ENCODE measurements around the gene SSX2IP. TPM values are rescaled to one million over a fixed set of nuclear protein-coding genes. Genes with fewer than 3 reads are reported as not detected.
"Not testable (repeated sequence)": the region's sequence is repeated elsewhere in the genome, so short reads cannot be mapped to it uniquely, and the experiment has no call there.

SSX2IP gene
- total RNA-seq, 1 donor from 2014 or later = 58.7 TPM

- FAIRE-seq = no peak
- no peak for DNase-seq (ENCODE audit: low spot score in 2 of 2)
Measured at GRCh38 chr1:84621553-84621952, 68.7 kb downstream of the SSX2IP start.

GRCh38 chr1:84620720-84621313 is 69.4 kb downstream of the SSX2IP start:
- DNase-seq (ENCODE audit: low spot score in 2 of 2) (peak; percentile 68 to 82), FAIRE-seq (no peak)

- no peak for FAIRE-seq
- peak; percentile 40 to 53 for DNase-seq (ENCODE audit: low spot score in 2 of 2)
Measured at GRCh38 chr1:84619383-84620102, 70.7 kb downstream of the SSX2IP start.

DNA sequence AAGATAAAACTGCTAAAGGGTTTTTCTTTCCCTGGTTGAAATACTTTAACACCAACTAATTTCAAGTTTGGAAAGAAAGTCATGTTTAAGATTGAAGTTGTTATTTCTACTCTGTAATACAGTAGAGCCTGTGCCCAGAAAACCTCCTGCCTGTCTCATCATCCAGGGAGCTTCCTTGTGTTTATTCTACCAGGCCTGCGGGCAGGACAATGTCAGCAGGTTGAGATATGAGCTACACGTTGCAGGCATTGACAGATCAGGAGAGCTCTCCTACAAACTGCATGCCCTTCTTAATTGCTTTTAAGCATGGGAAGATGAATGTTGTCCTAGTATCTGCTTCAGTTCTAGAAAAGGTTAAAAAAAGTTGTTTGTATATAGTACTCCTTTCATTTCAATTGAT is 72.9 kb downstream of the SSX2IP start:
- DNase-seq (ENCODE audit: low spot score in 2 of 2) (no peak), FAIRE-seq (no peak)

DNA sequence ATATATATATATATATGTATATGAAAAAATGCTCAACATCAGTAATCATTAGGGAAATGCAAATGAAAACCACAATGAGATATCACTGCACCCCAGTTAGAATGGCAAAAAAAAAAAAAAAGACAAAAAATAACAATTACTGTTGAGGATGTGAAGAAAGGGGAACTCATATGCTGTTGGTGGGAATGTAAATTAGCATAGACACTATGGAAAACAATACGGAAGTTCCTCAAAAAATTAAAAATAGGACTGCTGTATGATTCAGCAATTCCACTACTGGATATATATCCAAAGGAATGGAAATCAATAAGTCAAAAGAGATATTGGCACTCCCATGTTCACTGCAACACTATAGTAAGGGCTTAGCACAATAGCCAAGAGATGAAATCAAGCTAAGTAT is 74.5 kb downstream of the SSX2IP start:
- DNase-seq (ENCODE audit: low spot score in 2 of 2) (no peak), FAIRE-seq (no peak)

GRCh38 chr1:84613887-84614286 is 76.4 kb downstream of the SSX2IP start:
- DNase-seq (ENCODE audit: low spot score in 2 of 2) (no peak), FAIRE-seq (no peak)

- no peak for DNase-seq (ENCODE audit: low spot score in 2 of 2)
- no peak for FAIRE-seq
Measured at GRCh38 chr1:84613026-84613425, 77.2 kb downstream of the SSX2IP start.

- DNase-seq (ENCODE audit: low spot score in 2 of 2) (no peak), FAIRE-seq (no peak)
Measured at GRCh38 chr1:84611796-84612195, 78.5 kb downstream of the SSX2IP start.

GRCh38 chr1:84611091-84611490 is 79.2 kb downstream of the SSX2IP start:
- DNase-seq (ENCODE audit: low spot score in 2 of 2) (no peak), FAIRE-seq (no peak)

- FAIRE-seq (no peak), DNase-seq (ENCODE audit: low spot score in 2 of 2) (no peak)
Measured at GRCh38 chr1:84606977-84607376, 83.3 kb downstream of the SSX2IP start.

DNA sequence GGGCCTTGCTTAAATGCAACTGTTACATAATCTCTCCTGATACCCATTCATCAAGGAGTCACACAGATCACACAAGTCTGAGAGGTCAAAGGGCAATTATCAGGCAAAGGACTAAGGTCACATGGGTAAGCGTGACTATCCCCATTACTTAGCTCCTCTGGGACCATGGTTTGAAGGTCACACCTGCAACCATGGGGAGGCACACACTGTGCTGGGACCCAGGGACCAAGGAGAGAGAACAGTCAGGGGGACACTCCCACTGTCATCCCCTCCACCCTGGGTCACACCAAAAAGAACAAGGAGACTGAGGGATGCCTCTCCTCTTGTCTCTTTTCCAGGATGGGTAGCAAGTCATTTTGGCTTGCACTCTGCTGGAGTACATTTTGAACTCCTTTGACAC is 85.1 kb downstream of the SSX2IP start:
- DNase-seq (ENCODE audit: low spot score in 2 of 2) = no peak
- no peak for FAIRE-seq

GRCh38 chr1:84603941-84604830 is 86.1 kb downstream of the SSX2IP start:
- FAIRE-seq (no peak), DNase-seq (ENCODE audit: low spot score in 2 of 2) (no peak)

GRCh38 chr1:84603223-84603622 is 87.0 kb downstream of the SSX2IP start:
- DNase-seq (ENCODE audit: low spot score in 2 of 2) (no peak), FAIRE-seq (no peak)

DNA sequence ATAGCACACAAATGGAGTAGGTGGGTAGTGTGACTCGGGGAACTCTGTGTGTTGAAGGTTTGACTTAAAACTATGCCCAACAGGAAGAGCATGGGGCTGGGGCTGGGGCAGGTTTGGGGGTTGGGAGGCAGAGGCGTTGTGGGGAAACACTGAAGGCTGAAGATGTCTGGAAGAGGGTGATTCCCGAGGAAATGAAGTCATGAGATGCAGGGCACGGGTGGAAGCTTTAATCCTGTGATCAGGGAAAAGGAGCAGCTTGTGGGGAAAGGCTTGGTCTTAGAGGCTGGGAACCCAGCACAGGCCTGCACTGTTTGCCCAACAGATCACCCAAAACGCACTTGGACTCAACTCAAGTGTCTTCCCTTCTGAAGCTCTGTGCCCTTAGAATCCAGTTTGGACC is 89.5 kb downstream of the SSX2IP start:
- FAIRE-seq = no peak

GRCh38 chr1:84598846-84599741 is 91.2 kb downstream of the SSX2IP start:
- no peak for DNase-seq (ENCODE audit: low spot score in 2 of 2)
- no peak for FAIRE-seq

More for the DNA sequence above, 89.5 kb downstream of the SSX2IP start:
- no peak for DNase-seq (ENCODE audit: low spot score in 2 of 2)

DNA sequence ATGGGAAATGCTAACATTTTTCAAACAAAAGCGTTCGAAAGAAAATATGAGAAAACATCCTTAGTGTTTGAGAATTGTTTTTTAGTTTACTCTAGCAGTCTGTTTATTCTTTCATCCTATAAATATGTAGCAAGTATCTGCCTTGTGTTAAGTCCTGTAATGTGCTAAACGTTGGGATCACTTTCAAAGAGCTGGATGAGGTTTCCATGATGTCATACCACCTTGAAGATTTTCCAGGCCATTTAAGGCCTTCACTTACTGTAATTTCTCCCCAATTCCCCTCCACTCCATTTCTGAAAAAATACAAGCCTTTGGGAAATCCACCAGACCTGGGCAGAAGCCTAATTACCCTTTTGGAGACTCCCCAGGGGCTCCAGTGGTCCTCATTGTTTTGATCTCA is 91.8 kb downstream of the SSX2IP start:
- no peak for FAIRE-seq

DNA sequence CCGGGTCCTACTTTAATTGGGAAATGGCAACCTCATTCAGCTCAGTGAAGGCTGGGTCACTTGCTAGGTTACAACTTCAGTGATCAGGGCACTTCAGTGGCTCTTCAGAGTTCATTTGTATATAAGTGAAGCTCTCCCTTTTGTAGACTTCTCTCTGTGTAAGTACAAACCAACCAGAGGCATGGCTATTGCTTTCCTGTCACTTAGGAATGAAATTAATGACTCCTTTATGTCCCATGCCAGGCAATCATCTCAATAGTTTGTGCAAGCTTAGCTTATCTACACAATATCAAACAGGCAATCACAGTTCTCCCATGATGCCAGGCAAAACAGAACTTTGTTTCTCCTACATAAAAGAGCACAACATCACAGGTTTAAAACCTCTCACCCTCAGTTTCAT is 93.2 kb downstream of the SSX2IP start:
- DNase-seq (ENCODE audit: low spot score in 2 of 2) (no peak), FAIRE-seq (no peak)

More for the DNA sequence above, 91.8 kb downstream of the SSX2IP start:
- DNase-seq (ENCODE audit: low spot score in 2 of 2) = no peak

- not testable (repeated sequence) for DNase-seq (ENCODE audit: low spot score in 2 of 2); FAIRE-seq
Measured at GRCh38 chr1:84594959-84595358, 95.3 kb downstream of the SSX2IP start.
